GM12878 (cell line): ENCODE data around the gene ITPR2. TPM values are rescaled to one million over a fixed set of nuclear protein-coding genes. Genes with fewer than 3 reads are reported as not detected.

Experiments
- BCL3 ChIP-seq: IDR thresholded peaks from 2 replicates; pipeline ENCODE4 v1.6.1; 2011; ENCODE audit warnings: borderline replicate concordance, low read depth, mild to moderate bottlenecking, moderate library complexity, low read length; ENCODE audit not compliant: insufficient read depth, poor library complexity, severe bottlenecking
- BCLAF1 ChIP-seq: fragments of 450-650 bp; IDR thresholded peaks from 2 replicates; pipeline ENCODE4 v1.6.1; 2017; ENCODE audit warnings: antibody characterized with exemption, mild to moderate bottlenecking, moderate library complexity
- CHD4 ChIP-seq: fragments of 200-600 bp; sonication (generic); IDR thresholded peaks from 2 replicates; pipeline ENCODE4 v1.6.1; 2016; ENCODE audit warnings: mild to moderate bottlenecking
- GATAD2B ChIP-seq: fragments of 450-650 bp; conservative IDR thresholded peaks from 2 replicates; pipeline ENCODE4 v1.6.1; 2017; ENCODE audit warnings: low read depth, mild to moderate bottlenecking, moderate library complexity
- JUNB ChIP-seq: IDR thresholded peaks from 2 replicates; pipeline ENCODE4 v1.6.1; 2016; ENCODE audit warnings: antibody characterized with exemption, mild to moderate bottlenecking
- KDM1A ChIP-seq: fragments of 200-600 bp; sonication (generic); IDR thresholded peaks from 2 replicates; pipeline ENCODE4 v1.6.1; 2016; ENCODE audit warnings: borderline replicate concordance
- LARP7 ChIP-seq: fragments of 450-650 bp; IDR thresholded peaks from 2 replicates; pipeline ENCODE4 v1.6.1; 2017; ENCODE audit warnings: mild to moderate bottlenecking
- MYC ChIP-seq: IDR thresholded peaks from 2 replicates; pipeline ENCODE4 v1.6.1; 2011; ENCODE audit warnings: mild to moderate bottlenecking, low read length, moderate library complexity, inconsistent platforms; ENCODE audit not compliant: insufficient read depth, insufficient replicate concordance, insufficient read length, severe bottlenecking
- PML ChIP-seq: IDR thresholded peaks from 2 replicates; pipeline ENCODE4 v1.6.1; 2012; ENCODE audit warnings: low read length, inconsistent platforms
- POLR2AphosphoS2 ChIP-seq: IDR thresholded peaks from 2 replicates; pipeline ENCODE4 v1.6.1; 2011; ENCODE audit warnings: low read depth, mild to moderate bottlenecking, low read length, improper control_type of control experiment, moderate library complexity
- RELA ChIP-seq: fragments of 450-650 bp; IDR thresholded peaks from 2 replicates; pipeline ENCODE4 v1.8.0; 2014; ENCODE audit warnings: borderline replicate concordance; ENCODE audit not compliant: partially characterized antibody
- RFX5 ChIP-seq: IDR thresholded peaks from 2 replicates; pipeline ENCODE4 v1.6.1; 2011; ENCODE audit warnings: low read depth, low read length, improper control_type of control experiment
- SIX5 ChIP-seq: IDR thresholded peaks from 2 replicates; pipeline ENCODE4 v1.6.1; 2011; ENCODE audit warnings: mild to moderate bottlenecking, low read depth, low read length, moderate library complexity; ENCODE audit not compliant: severe bottlenecking
- SMAD5 ChIP-seq: IDR thresholded peaks from 2 replicates; pipeline ENCODE4 v1.6.1; 2016; ENCODE audit warnings: antibody characterized with exemption, low read depth
- SMC3 ChIP-seq: IDR thresholded peaks from 2 replicates; pipeline ENCODE4 v1.6.1; 2011; ENCODE audit warnings: low read length, improper control_type of control experiment, borderline replicate concordance
- STAT3 ChIP-seq: IDR thresholded peaks from 2 replicates; pipeline ENCODE4 v1.6.1; 2011; ENCODE audit warnings: low read depth, low read length, improper control_type of control experiment
- TBL1XR1 ChIP-seq: IDR thresholded peaks from 2 replicates; pipeline ENCODE4 v1.6.1; 2012; ENCODE audit warnings: low read depth, low read length, improper control_type of control experiment
- WRNIP1 ChIP-seq: IDR thresholded peaks from 2 replicates; pipeline ENCODE4 v1.6.1; 2011; ENCODE audit warnings: low read depth, low read length, improper control_type of control experiment, borderline replicate concordance
- polyA plus RNA-seq, 11 experiments: library from polyadenylated mRNA; depleted of rRNA in 4 of 11; unstranded in 6 of 11; stranded (reverse) in 5 of 11; fragments of >200 nt; fragmentation: Nextera tagmentation in 4 of 11; fragmentation: Illumina TruSeq in 1 of 11; extraction: Ambion mirVana in 4 of 11; extraction: Trizol in 1 of 11; gene quantifications; 1 replicate in 1 of 11; 2 replicates in 10 of 11; pipeline versions ENCODE4 v1.2.1 to v1.2.3, GENCODE V29; 2011 to 2016; ENCODE audit warnings: inconsistent platforms in 2 of 11, missing spikeins in 2 of 11, low read depth in 1 of 11
- total RNA-seq, 4 experiments: library from RNA; depleted of rRNA in 3 of 4; stranded (reverse); fragments of >200 nt in 3 of 4; fragmentation: Illumina TruSeq in 1 of 4; extraction: Trizol in 1 of 4; gene quantifications; 2 replicates each; pipeline versions ENCODE4 v1.2.1 to v1.2.3, GENCODE V29; 2013 to 2021
- TF ChIP-seq, protein P1 (sequence below): IDR thresholded peaks from 2 replicates; pipeline ENCODE4 v1.6.1; 2011; ENCODE audit warnings: mild to moderate bottlenecking, low read depth, low read length, moderate library complexity; ENCODE audit not compliant: insufficient replicate concordance
- TF ChIP-seq, protein P2 (sequence below): fragments of 450-650 bp; IDR thresholded peaks from 2 replicates; pipeline ENCODE4 v1.6.1; 2017; ENCODE audit warnings: mild to moderate bottlenecking, moderate library complexity

The ITPR2 gene
- total and polyA plus RNA-seq, 10 of the 15 experiments (the other 5 are each of a cell fraction or from before 2014, with no cell fraction given), result 7.5 to 76.2 (median 47.1) TPM

- TF ChIP-seq RFX5, result peak; percentile 53; the same call in 1 of the 2 replicates
- no peak for TF ChIP-seq STAT3
- TF ChIP-seq BCLAF1, result no peak
- TF ChIP-seq CHD4, result no peak
- peak; percentile 85; the same call in 1 of the 2 replicates for TF ChIP-seq LARP7
- TF ChIP-seq GATAD2B, result peak; percentile 73
- no peak for TF ChIP-seq KDM1A
- TF ChIP-seq SIX5, result no peak
- peak; percentile 45 for TF ChIP-seq RELA
- peak; percentile 82; the same call in 1 of the 2 replicates for TF ChIP-seq PML
- no peak for TF ChIP-seq WRNIP1
- TF ChIP-seq, protein P1, sequence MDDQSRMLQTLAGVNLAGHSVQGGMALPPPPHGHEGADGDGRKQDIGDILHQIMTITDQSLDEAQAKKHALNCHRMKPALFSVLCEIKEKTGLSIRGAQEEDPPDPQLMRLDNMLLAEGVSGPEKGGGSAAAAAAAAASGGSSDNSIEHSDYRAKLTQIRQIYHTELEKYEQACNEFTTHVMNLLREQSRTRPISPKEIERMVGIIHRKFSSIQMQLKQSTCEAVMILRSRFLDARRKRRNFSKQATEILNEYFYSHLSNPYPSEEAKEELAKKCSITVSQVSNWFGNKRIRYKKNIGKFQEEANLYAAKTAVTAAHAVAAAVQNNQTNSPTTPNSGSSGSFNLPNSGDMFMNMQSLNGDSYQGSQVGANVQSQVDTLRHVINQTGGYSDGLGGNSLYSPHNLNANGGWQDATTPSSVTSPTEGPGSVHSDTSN, result no peak
- no peak for TF ChIP-seq SMC3
- no peak for TF ChIP-seq JUNB
- TF ChIP-seq POLR2AphosphoS2, result peak; percentile 70
- no peak for TF ChIP-seq MYC
- no peak for TF ChIP-seq TBL1XR1
- no peak for TF ChIP-seq BCL3
- TF ChIP-seq, protein P2, sequence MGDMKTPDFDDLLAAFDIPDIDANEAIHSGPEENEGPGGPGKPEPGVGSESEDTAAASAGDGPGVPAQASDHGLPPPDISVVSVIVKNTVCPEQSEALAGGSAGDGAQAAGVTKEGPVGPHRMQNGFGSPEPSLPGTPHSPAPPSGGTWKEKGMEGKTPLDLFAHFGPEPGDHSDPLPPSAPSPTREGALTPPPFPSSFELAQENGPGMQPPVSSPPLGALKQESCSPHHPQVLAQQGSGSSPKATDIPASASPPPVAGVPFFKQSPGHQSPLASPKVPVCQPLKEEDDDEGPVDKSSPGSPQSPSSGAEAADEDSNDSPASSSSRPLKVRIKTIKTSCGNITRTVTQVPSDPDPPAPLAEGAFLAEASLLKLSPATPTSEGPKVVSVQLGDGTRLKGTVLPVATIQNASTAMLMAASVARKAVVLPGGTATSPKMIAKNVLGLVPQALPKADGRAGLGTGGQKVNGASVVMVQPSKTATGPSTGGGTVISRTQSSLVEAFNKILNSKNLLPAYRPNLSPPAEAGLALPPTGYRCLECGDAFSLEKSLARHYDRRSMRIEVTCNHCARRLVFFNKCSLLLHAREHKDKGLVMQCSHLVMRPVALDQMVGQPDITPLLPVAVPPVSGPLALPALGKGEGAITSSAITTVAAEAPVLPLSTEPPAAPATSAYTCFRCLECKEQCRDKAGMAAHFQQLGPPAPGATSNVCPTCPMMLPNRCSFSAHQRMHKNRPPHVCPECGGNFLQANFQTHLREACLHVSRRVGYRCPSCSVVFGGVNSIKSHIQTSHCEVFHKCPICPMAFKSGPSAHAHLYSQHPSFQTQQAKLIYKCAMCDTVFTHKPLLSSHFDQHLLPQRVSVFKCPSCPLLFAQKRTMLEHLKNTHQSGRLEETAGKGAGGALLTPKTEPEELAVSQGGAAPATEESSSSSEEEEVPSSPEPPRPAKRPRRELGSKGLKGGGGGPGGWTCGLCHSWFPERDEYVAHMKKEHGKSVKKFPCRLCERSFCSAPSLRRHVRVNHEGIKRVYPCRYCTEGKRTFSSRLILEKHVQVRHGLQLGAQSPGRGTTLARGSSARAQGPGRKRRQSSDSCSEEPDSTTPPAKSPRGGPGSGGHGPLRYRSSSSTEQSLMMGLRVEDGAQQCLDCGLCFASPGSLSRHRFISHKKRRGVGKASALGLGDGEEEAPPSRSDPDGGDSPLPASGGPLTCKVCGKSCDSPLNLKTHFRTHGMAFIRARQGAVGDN, result no peak
- TF ChIP-seq SMAD5, result peak; percentile 85; the same call in 1 of the 2 replicates
Measured at GRCh38 chr12:26832822-26833742, at the start of gene ITPR2 (continued).
